ENCODE data around the gene FCHSD2.

The FCHSD2 gene

GRCh38 chr11:72856551-72857345, 285.4 kb downstream of the FCHSD2 start:
- TF ChIP-seq, protein P1, sequence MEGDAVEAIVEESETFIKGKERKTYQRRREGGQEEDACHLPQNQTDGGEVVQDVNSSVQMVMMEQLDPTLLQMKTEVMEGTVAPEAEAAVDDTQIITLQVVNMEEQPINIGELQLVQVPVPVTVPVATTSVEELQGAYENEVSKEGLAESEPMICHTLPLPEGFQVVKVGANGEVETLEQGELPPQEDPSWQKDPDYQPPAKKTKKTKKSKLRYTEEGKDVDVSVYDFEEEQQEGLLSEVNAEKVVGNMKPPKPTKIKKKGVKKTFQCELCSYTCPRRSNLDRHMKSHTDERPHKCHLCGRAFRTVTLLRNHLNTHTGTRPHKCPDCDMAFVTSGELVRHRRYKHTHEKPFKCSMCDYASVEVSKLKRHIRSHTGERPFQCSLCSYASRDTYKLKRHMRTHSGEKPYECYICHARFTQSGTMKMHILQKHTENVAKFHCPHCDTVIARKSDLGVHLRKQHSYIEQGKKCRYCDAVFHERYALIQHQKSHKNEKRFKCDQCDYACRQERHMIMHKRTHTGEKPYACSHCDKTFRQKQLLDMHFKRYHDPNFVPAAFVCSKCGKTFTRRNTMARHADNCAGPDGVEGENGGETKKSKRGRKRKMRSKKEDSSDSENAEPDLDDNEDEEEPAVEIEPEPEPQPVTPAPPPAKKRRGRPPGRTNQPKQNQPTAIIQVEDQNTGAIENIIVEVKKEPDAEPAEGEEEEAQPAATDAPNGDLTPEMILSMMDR (IDR thresholded peaks at IDR 0.05; ENCODE audit: extremely low read depth, missing control alignments) = no peak
- no peak for DNase-seq (ENCODE audit: low spot score)

- TF ChIP-seq, protein P1 (IDR thresholded peaks at IDR 0.05; ENCODE audit: extremely low read depth, missing control alignments) = no peak
- DNase-seq (ENCODE audit: low spot score) = no peak
Observed at GRCh38 chr11:72856065-72856464, 286.1 kb downstream of the FCHSD2 start.

- DNase-seq (ENCODE audit: low spot score) = no peak
Observed at GRCh38 chr11:72851726-72852125, 290.4 kb downstream of the FCHSD2 start.

DNA sequence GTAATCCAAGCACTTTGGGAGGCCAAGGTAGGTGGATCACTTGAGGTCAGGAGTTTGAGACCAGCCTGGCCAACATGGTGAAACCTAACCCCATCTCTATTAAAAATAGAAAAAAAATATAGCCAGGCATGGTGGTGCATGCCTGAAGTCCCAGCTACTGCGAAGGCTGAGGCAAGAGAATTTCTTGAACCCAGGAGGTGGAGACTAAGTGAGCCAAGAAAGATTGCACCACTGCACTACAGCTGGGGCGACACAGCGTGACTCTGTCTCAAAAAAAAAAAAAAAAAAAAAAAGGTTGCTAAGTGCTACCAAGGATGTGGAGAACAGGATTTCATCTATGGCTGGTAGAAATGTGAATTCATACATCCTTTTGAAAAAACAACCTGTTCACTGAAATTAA, 291.3 kb downstream of the FCHSD2 start:
- TF ChIP-seq, protein P1 (IDR thresholded peaks at IDR 0.05; ENCODE audit: extremely low read depth, missing control alignments) = no peak
- no peak for DNase-seq (ENCODE audit: low spot score)

More at GRCh38 chr11:72851726-72852125, 290.4 kb downstream of the FCHSD2 start:
- TF ChIP-seq, protein P1 (IDR thresholded peaks at IDR 0.05; ENCODE audit: extremely low read depth, missing control alignments) = no peak

DNA sequence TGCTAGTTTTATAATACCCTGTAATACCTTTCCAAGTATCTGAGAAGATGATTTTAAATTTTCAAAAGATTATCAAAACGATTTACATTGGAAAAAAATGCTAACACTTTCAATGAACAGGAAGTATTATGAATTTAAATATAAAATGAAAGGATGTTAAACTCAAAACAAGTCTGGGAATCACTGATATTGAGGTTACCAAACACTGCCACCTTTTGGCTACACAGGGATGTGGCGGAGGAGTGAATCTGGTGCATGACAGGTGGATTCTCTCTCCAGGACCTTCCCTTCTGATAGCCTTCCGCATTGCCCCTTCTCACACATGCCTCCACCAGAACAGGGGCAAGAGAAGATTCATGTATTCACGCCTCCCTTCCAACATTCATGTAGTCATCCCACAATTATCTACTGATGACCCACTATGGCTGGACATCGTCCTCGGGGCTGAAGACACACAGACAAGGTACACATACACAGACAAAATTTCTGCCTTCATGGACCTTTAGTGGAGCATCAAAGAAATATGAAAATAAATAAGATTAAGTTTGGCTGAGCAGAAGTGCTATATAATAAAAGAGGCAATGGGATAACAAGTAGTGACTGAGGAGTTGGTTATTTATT, 293.2 kb downstream of the FCHSD2 start:
- DNase-seq (ENCODE audit: low spot score) = no peak
- TF ChIP-seq, protein P1 (IDR thresholded peaks at IDR 0.05; ENCODE audit: extremely low read depth, missing control alignments) = peak; percentile 44

DNA sequence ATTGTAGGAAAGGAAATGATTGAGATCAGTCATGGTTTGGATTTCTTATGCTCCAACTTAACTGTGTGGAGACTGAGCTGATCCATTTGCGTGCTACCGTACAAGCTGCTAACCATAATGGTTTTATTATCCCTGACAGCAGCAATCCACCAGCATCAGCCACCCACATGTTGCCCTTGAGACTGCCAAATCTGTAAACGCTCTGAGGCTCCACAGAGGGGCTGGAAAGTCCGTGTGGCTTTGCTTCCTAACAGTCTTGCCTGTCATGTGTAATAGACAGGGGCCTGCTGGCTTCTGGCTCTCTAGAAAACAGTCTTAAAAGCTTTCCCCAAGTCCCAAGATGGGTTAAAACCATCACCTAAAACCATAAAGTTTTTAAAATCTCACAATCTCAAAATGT, 297.8 kb downstream of the FCHSD2 start:
- DNase-seq (ENCODE audit: low spot score) = no peak
- TF ChIP-seq, protein P1 (IDR thresholded peaks at IDR 0.05; ENCODE audit: extremely low read depth, missing control alignments) = no peak

GRCh38 chr11:72842653-72843330, 299.3 kb downstream of the FCHSD2 start:
- DNase-seq (ENCODE audit: low spot score) = no peak
- TF ChIP-seq, protein P1 (IDR thresholded peaks at IDR 0.05; ENCODE audit: extremely low read depth, missing control alignments) = no peak

All from GM20000 (cell line).